HepG2 (cell line): ENCODE measurements around the gene MYL6. TPM values are rescaled to one million over a fixed set of nuclear protein-coding genes. Genes with fewer than 3 reads are reported as not detected.
A peak's percentile ranks its signal among the peaks of the same experiment; 100 is the strongest.

Source experiments
- ASH2L ChIP-seq: fragments of 300-600, 200-600 bp; sonication (generic); IDR thresholded peaks from 2 replicates; pipeline ENCODE4 v1.7.0; 2017; ENCODE audit warnings: low read depth, mild to moderate bottlenecking, moderate library complexity, mixed read lengths, low read length; ENCODE audit not compliant: insufficient read length
- CBX2 ChIP-seq, 2 experiments: fragments of 200-600 bp in 1 of 2; sonication (generic); formaldehyde crosslinking in 1 of 2; IDR thresholded peaks; 2 replicates each; pipeline versions ENCODE4 v1.7.0 to v1.8.1; 2018 to 2022; ENCODE audit warnings: low read depth in 2 of 2, low read length in 1 of 2, mild to moderate bottlenecking in 1 of 2, missing genetic modification reagents in 1 of 2
- CCAR2 ChIP-seq: fragments of 200-400 bp; formaldehyde crosslinking; optimal IDR thresholded peaks from 2 replicates; pipeline ENCODE3; 2018; ENCODE audit warnings: low read depth, mild to moderate bottlenecking, low read length, moderate library complexity
- SNRNP70 ChIP-seq: fragments of 200-400 bp; formaldehyde crosslinking; IDR thresholded peaks from 2 replicates; pipeline ENCODE4 v1.6.1; 2017; ENCODE audit warnings: mild to moderate bottlenecking, low read depth, low read length, moderate library complexity
- ZBTB34 ChIP-seq: sonication (generic); formaldehyde crosslinking; IDR thresholded peaks from 2 replicates; pipeline ENCODE4 v1.8.0; 2022; ENCODE audit warnings: mild to moderate bottlenecking, missing genetic modification reagents
- ZBTB40 ChIP-seq, 2 experiments: fragments of 450-650 bp in 1 of 2; sonication (generic) in 1 of 2; formaldehyde crosslinking in 1 of 2; IDR thresholded peaks; 2 replicates each; pipeline versions ENCODE4 v1.6.1 to v1.8.0; 2016 to 2022; ENCODE audit warnings: antibody characterized with exemption in 1 of 2, mild to moderate bottlenecking in 1 of 2, missing genetic modification reagents in 1 of 2
- ZBTB8A ChIP-seq: sonication (generic); formaldehyde crosslinking; IDR thresholded peaks from 2 replicates; pipeline ENCODE4 v1.4.0; 2020; ENCODE audit warnings: mild to moderate bottlenecking, low read depth, missing genetic modification reagents, borderline replicate concordance
- ZNF10 ChIP-seq: sonication (generic); formaldehyde crosslinking; IDR thresholded peaks from 2 replicates; pipeline ENCODE4 v1.4.0; 2020; ENCODE audit warnings: mild to moderate bottlenecking, low read depth, missing genetic modification reagents, borderline replicate concordance
- ZNF281 ChIP-seq: sonication (generic); formaldehyde crosslinking; IDR thresholded peaks from 2 replicates; pipeline ENCODE4 v1.4.0; 2020; ENCODE audit warnings: missing genetic modification reagents, borderline replicate concordance
- ZNF446 ChIP-seq: sonication (generic); formaldehyde crosslinking; IDR thresholded peaks from 2 replicates; pipeline ENCODE4 v1.5.0; 2020; ENCODE audit warnings: mild to moderate bottlenecking, missing genetic modification reagents
- ZNF7 ChIP-seq: IDR thresholded peaks from 2 replicates; pipeline ENCODE4 v1.6.1; 2016; ENCODE audit warnings: missing biosample characterization, missing genetic modification reagents
- ZNF83 ChIP-seq: sonication (generic); formaldehyde crosslinking; IDR thresholded peaks from 2 replicates; pipeline ENCODE4 v1.4.0; 2020; ENCODE audit warnings: missing genetic modification reagents, mild to moderate bottlenecking, borderline replicate concordance
- ZZZ3 ChIP-seq: sonication (generic); formaldehyde crosslinking; IDR thresholded peaks from 2 replicates; pipeline ENCODE4 v1.4.0; 2020; ENCODE audit warnings: missing genetic modification reagents, mild to moderate bottlenecking, borderline replicate concordance
- polyA plus RNA-seq, 8 experiments: library from polyadenylated mRNA; depleted of rRNA in 3 of 8; stranded (reverse) in 7 of 8; unstranded in 1 of 8; fragments of >200 nt; fragmentation: Illumina TruSeq in 4 of 8; extraction: Trizol in 4 of 8; gene quantifications; 2 replicates each; pipeline versions ENCODE4 v1.2.1 to v1.2.3, GENCODE V29; 2011 to 2016; ENCODE audit warnings: low read depth in 4 of 8, missing spikeins in 1 of 8, mixed read lengths in 1 of 8; ENCODE audit not compliant: insufficient read depth in 1 of 8
- total RNA-seq, 5 experiments: library from RNA; depleted of rRNA; stranded (reverse); fragments of >200 nt; fragmentation: Illumina TruSeq; extraction: Trizol; gene quantifications; 2 replicates each; pipeline ENCODE4 v1.2.3, GENCODE V29; 2016; ENCODE audit warnings: low read depth in 1 of 5

The MYL6 gene
- total and polyA plus RNA-seq, 2 of the 13 experiments (the other 11 are each of a cell fraction or from before 2014, with no cell fraction given), result 1,127 to 1,192 TPM

GRCh38 chr12:56158029-56158925, at the start of gene MYL6 (continued):
- peak; percentile 24; the same call in 1 of the 2 replicates for TF ChIP-seq ZNF83 (CRISPR knock-in tag)
- TF ChIP-seq CCAR2, result no peak
- no peak for TF ChIP-seq CBX2 (IDR thresholded peaks at IDR 0.05; ENCODE audit: low read depth, low read length)
- TF ChIP-seq CBX2 (CRISPR knock-in tag; IDR thresholded peaks at IDR 0.05; ENCODE audit: low read depth), result no peak
- no peak for TF ChIP-seq ZBTB34 (CRISPR knock-in tag)
- TF ChIP-seq ZBTB40 (IDR thresholded peaks at IDR 0.05), result peak; percentile 31; the same call in 1 of the 2 replicates
- no peak; the same call in 1 of the 2 replicates for TF ChIP-seq ZBTB40 (CRISPR knock-in tag; IDR thresholded peaks at IDR 0.05)
- peak; percentile 68 for TF ChIP-seq ASH2L
- TF ChIP-seq ZNF281 (CRISPR knock-in tag), result no peak
- TF ChIP-seq ZNF446 (CRISPR knock-in tag), result no peak
- TF ChIP-seq ZNF10, result no peak
- TF ChIP-seq ZZZ3 (CRISPR knock-in tag), result peak; percentile 31; the same call in 1 of the 2 replicates
- no peak for TF ChIP-seq ZBTB8A (CRISPR knock-in tag)
- TF ChIP-seq ZNF7 (CRISPR knock-in tag), result no peak
- no peak for TF ChIP-seq SNRNP70
